GM21786 (cell line): ENCODE data around the gene HCN1.

ENCODE experiments used
- ATAC-seq: cut with Tn5 transposase; IDR thresholded peaks from one replicate; pipeline ENCODE4 v1.9.1; 2021; ENCODE audit not compliant: unreplicated experiment

HCN1 gene

GRCh38 chr5:45696206-45696836 is at the start of gene HCN1:
Gene HCN1 (minus strand): TSS chr5:45696380.
- ATAC-seq = peak; percentile 91

DNA sequence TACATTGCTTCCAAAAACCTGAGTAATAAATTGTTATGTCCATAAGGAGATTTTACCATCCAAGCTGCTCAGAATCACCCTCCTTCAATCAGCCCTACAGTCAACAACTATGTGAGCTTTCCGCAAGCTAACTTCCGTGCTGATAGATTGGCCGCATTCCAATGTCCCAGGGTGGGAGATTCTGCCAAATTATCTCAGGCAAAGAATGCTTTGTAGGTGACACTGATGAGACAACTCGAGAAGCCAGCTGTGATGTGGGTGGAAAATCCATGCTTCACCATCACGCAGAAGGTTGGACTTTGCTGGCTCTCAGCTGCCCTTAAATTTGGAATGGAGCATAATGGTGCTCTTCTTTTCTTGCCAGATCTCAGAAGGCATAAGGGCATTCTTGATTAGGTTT is 44.9 kb upstream of the HCN1 start:
- ATAC-seq = no peak

GRCh38 chr5:45737153-45737552 is 41.0 kb upstream of the HCN1 start:
- ATAC-seq = no peak

DNA sequence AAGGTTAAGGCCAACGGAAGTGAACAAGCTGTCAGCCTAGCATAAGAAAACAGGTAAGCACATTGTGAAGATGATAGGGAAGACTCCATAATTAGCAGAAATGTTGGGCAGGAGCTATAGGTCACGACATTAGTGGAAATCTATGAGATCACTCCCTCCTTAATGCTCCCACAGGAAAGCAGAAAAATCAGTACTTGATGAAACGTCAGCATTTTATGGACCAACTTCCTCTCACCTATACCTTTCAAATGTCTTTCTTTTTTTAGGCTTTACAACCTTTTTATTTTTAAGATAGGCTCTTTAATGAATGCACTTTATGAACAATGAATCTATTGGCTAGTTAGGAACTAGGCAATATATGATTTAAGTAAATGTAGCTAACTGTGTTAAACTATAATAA is 29.4 kb upstream of the HCN1 start:
- ATAC-seq = no peak

DNA sequence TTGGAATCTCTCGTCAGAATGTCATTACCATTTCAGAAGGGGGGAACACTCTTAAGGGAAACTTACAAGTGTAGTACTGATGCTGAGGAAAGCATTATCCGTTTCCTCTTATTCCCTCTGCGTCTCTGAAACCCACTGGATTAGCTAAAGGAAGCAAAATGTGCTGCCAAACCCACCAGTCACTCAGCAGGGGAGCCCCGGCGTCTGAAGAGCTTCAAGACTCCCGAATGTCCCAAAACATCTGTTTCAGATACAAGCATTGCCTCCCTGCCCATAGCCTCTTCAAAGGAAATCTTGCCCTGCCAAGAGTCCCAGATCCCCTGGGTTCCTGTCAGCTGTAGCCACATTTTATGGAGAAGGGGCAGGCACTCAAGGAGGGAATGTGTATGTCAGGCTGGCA is 1.0 kb upstream of the HCN1 start:
- ATAC-seq = no peak

GRCh38 chr5:45695804-45696156 is 400 bp downstream of the HCN1 start:
- peak; percentile 13 for ATAC-seq

GRCh38 chr5:45694971-45695803 is 993 bp downstream of the HCN1 start:
- no peak for ATAC-seq

GRCh38 chr5:45694255-45694814 is 1.8 kb downstream of the HCN1 start:
- ATAC-seq = no peak

- ATAC-seq = no peak
Measured at GRCh38 chr5:45692481-45692880, 3.7 kb downstream of the HCN1 start.

DNA sequence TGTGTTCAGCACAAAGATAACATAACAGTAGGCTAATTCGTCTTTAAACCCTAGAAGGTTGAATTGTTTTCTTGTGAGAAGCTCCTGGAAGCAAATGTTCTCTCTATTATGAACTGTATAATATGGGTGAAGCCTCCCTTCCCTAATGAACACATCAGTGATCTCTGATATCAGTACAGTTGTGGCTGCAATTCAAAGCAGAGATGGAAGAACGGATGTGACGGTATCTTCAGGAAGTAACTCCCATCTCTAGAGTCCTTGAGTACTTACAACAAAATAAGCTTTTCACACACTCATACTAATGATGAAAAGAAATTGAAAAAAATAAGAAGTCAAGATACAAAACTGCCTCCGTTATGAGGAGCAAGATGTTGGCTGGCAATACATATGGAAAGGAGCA is 4.5 kb downstream of the HCN1 start:
- no peak for ATAC-seq

- ATAC-seq = no peak
Measured at GRCh38 chr5:45687701-45688100, 8.5 kb downstream of the HCN1 start.

DNA sequence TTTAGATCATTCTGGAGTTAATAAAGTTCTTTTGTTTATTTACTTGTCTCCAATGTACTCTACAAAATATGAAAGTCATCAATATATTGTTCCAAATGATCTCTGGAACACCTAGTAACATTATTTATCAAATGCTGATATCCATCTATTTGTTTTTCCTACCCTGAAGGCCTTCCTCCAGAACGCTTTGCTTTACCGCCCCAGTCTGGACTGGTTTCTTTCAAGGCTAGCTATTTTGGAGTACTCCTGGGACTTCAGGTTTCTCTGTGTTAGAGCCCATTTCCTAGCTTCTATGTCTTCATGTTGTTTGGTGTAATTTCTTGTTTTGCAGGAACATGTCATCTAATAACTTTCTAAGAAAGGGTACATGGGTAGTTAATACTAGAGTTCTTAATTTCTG is 9.6 kb downstream of the HCN1 start:
- ATAC-seq = no peak

DNA sequence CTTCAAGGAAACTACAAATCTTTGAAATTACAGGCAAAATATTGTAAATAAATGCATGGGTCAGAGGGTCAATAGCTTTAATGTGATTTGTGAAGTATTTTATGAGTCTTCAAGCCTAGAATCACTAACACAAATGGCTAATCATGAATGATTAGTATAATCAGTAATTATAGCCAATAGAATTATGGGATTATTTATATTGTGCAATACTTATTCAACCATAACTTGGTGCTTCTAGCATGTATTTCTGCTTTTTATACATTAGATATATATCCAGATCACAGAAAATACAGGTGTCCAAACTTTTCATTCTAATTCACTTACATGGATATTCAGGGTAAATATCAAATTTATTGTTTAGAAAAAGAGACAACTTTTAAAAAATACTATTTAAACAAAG is 12.1 kb downstream of the HCN1 start:
- no peak for ATAC-seq

GRCh38 chr5:45680950-45681349 is 15.2 kb downstream of the HCN1 start:
- no peak for ATAC-seq

GRCh38 chr5:45677524-45677923 is 18.7 kb downstream of the HCN1 start:
- no peak for ATAC-seq

GRCh38 chr5:45672271-45672670 is 23.9 kb downstream of the HCN1 start:
- no peak for ATAC-seq

DNA sequence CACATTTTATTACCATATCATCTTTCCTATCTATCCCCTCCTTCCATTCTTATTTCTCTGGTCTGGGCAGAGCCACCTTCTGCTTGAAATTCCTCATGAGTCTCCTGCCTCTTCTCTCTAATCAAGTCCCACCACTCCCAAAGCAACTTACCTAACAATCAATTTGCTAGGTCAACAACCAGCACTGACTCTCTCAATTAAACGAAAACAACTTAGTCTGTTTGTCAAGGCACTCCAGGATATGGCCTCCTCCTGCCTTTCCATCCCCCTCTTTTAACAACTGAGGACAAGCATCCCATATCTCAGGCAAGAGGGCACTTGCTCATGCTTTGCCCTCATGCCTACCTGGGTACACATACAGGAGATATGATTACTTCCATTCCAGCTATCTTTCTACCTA is 47.4 kb downstream of the HCN1 start:
- ATAC-seq = no peak

DNA sequence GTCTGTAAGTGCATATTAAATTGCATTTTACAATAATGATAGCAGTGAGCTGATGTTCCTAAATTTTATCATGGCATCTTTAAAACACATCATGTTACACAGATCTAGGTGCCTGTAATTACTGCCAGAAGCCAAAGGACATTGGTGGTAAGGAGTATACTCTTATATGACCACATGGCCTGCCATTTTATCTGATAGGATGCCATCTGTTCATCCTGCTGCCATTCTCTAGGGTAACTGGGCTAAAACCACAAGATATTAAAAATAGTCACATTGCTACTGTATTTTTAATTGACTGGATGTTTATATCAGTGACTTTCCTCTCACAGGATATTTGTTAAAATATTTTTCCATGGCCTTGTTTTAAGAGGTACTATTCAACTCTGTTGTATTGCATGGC is 53.1 kb downstream of the HCN1 start:
- no peak for ATAC-seq

DNA sequence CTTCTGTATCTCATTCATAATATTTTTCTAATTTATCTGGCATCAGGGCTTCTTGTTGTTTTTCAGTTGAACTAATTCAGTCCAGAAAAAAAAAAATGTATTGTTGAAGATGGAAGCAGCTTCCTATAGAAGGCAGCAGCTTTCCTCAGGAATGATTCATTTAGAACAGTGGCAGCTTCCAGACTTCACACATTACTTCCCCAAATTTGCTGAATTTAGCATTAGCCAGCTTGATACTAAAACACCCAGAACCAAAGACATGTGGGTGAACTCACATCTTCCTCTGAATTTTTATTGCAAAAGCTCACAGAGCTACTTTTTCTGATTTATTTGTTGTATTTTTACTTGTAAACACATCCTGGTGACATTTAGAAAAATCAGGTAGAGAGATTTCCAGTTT is 53.8 kb downstream of the HCN1 start:
- ATAC-seq = no peak

- no peak for ATAC-seq
Measured at GRCh38 chr5:45639040-45639439, 57.1 kb downstream of the HCN1 start.

- no peak for ATAC-seq
Measured at GRCh38 chr5:45627076-45627656, 69.0 kb downstream of the HCN1 start.

GRCh38 chr5:45623832-45624231 is 72.3 kb downstream of the HCN1 start:
- no peak for ATAC-seq
